LNCaP clone FGC (cell line): ENCODE measurements around the gene MYF6.
A peak's percentile ranks its signal among the peaks of the same experiment; 100 is the strongest.

ENCODE experiments used
- DNase-seq: peaks from one replicate; pipeline ENCODE4 v3.0.0-alpha.2; 2011; ENCODE audit warnings: low read depth
- H3K4me3 ChIP-seq: 2 replicates; pipeline ENCODE4 v1.5.1; 2011; ENCODE audit warnings: mild to moderate bottlenecking, low read depth, low read length, control low read depth
- TF ChIP-seq, protein P1 (sequence below): IDR thresholded peaks from 2 replicates; pipeline ENCODE4 v1.5.1; 2012; ENCODE audit warnings: mild to moderate bottlenecking; ENCODE audit not compliant: control insufficient read depth, insufficient read depth; ENCODE audit errors: extremely low read depth

Gene MYF6

DNA sequence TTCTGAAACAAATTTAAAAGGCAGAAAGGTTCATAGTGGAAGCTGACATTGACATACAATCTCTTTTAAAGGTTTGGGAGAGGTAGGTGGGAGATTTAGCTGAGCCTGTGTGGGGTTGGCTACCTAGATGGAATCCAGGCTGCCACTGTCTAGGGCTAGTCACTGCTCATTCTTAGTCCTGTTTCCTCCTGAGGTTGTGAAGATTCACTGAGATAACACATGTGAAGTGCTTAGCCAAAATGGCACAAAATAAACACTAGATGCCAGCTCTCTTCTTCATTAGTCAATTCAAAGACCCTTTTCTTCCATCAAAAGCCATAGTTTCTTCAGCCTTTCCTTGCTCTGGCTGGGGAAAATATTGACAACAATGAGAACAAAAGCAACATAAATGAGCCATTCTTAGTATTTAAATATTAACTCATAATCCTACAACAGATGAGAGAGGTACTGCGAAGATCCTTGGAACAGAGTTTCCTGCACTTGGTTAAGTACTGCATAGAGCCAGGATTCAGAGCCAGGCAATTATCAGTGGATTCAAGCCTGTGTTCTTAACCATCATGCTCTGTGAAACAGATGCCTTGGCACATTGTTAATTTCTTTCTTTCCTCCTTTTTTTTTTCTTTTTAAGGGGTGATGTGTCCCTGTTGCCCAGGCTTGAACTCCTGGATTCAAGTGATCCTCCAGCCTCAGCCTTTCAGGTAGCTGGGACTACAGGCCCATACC, 3.5 kb downstream of the MYF6 start:
- H3K4me3 ChIP-seq: no peak overlapping the region
- no peak for DNase-seq
- TF ChIP-seq, protein P1, sequence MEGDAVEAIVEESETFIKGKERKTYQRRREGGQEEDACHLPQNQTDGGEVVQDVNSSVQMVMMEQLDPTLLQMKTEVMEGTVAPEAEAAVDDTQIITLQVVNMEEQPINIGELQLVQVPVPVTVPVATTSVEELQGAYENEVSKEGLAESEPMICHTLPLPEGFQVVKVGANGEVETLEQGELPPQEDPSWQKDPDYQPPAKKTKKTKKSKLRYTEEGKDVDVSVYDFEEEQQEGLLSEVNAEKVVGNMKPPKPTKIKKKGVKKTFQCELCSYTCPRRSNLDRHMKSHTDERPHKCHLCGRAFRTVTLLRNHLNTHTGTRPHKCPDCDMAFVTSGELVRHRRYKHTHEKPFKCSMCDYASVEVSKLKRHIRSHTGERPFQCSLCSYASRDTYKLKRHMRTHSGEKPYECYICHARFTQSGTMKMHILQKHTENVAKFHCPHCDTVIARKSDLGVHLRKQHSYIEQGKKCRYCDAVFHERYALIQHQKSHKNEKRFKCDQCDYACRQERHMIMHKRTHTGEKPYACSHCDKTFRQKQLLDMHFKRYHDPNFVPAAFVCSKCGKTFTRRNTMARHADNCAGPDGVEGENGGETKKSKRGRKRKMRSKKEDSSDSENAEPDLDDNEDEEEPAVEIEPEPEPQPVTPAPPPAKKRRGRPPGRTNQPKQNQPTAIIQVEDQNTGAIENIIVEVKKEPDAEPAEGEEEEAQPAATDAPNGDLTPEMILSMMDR: no peak

DNA sequence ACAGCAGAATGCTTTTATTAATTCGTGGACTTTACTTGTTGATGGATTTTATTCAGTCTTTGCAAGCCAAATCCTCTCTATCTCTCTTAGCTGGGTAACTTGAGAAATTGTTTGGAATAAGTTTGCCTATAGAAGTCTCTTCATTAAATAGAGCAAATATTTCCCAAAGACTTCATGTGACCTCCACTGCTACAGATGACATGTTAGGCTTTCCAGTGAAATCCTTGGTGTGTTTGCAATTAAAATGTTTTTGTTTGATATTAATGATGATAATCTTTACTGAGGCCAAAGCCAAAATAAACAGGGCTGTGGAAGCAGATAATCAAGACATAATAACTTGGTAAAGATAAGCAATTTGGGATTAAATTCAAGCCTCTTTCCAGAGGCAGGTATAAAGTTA, 4.4 kb downstream of the MYF6 start:
- TF ChIP-seq, protein P1: no peak
- peak; percentile 92 for DNase-seq
- H3K4me3 ChIP-seq: no peak overlapping the region

DNA sequence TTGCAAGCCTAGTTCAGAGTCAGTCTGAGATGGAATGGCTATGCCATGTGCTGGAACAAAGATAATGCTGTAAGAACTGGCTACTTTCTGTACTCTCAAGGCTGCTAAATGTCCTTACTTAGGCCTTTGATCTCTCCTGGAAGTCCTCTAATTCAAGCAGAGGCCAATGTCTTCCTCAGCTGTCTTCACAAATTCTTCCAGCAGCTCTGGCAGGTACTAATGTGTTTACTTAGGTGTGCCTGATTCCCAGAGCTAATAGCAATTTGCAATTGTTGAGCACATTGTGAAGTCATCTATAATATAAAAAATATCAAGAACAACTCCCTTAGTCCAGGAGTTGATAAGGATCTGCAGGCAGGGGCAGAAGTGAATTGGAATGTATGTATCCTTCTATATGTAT, 5.4 kb downstream of the MYF6 start:
- TF ChIP-seq, protein P1: no peak
- DNase-seq: peak; percentile 84
- H3K4me3 ChIP-seq: no peak overlapping the region

DNA sequence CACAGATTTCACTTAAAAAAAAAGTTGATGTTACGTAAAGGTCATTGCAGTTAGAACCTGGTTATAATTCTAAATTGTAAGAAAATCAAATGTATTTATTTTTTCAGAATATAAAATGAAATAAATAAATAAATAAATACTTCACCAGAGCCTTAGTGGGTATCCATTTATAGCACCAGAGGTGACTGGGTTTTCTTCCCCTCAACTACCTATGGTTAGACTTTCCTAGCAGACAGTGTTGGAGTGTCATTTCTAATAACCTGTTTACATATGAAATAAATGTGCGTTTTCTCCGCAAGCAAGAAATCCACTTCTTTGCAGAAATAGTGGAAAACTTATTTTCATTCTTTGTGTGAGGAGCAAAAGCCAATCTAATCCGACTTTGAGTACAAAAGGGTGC, 6.0 kb downstream of the MYF6 start:
- TF ChIP-seq, protein P1: no peak
- DNase-seq: no peak
- no peak overlapping the region for H3K4me3 ChIP-seq

DNA sequence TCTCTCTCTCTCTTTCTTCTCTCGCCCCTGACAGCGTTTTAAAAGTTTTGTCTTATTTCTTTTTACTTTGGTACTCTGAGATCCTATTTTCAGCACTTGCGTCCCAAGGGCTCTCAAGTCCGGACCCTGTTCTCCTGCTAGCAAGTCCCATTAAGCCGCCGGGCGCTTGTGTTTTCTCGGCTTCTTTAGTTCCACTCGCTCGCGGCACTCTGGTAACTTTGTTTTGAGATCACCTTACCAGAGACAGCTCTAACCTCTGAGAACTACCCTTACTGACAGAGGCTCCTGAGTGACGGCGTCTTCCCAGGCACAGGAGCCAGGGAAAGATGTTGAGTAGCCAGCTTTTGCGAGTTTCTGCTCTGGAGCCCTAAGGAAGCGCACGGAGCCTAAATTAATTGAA, 6.6 kb downstream of the MYF6 start:
- DNase-seq: no peak
- H3K4me3 ChIP-seq: no peak overlapping the region
- TF ChIP-seq, protein P1: no peak

DNA sequence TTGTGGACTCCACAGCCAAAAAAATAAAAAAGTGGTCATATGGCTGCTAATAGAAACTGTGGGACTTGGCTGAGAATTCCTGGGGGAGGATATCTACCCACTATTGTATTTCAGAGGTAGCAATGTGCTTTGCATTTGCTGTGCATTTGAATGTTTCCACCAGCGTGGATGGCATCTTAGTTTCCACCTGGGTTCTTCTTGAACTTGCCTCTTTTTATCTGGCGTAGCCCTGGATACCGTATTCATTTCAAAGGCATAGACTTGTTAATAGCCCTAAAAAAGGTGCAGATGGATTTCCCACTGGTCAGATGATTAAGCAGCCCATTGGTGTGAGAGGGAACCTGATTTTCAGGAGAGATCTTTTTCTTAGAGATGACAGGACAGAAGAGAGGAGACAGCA, 7.4 kb downstream of the MYF6 start:
- no peak overlapping the region for H3K4me3 ChIP-seq
- no peak for DNase-seq
- TF ChIP-seq, protein P1: no peak

DNA sequence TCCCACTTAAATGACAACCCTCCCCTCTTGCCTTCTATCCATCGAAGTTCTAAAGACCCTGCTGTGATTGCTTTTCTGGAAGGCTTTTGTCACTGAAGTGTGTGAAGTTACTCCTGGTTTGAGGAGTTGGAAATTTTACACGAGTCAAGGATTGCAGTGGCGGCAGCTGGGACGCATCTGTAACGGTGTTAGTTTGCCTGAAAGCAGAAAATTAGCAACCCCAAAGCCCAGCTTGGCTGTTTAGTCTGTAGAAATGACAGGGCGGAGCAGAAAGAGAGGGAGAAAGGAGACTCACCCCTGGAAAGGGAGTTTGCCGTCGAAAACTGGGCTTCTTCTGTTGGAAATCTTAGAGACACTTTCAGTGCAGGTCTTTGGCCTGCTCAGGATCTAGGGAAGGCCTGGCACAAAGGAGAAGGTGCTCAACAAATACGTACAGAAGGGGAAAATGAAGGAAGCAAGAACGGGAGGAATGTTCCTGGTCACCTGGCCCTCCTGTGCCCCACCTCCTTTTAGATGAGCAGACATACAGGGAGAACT, 8.3 kb downstream of the MYF6 start:
- H3K4me3 ChIP-seq: no peak overlapping the region
- TF ChIP-seq, protein P1: no peak
- DNase-seq: no peak
